ENCODE data around the gene CADM2. TPM values are rescaled to one million over a fixed set of nuclear protein-coding genes. Genes with fewer than 3 reads are reported as not detected.
A peak's percentile ranks its signal among the peaks of the same experiment; 100 is the strongest.

CADM2 gene
- total RNA-seq, 4 donors from 2014 or later, result 15.6 to 51.8 (median 37.4) TPM

DNA sequence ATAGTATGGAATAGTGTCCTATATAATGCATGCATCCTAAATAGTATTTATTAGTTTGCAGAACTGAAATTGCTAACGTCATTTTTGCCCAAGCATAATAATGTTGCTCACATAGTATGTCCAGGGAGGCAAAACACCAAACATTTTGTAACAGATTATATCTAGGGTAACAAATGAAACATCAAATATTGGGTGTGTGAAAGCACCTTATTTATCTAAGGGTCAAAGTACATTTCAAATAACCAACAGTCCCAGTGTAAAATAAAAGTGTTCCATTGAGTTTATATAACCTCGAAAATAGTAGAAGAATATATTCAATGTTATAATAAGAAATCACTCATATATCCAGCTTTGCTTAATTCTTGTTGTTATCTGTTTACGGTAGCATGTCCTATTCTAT is 363.1 kb downstream of the CADM2 start:
- TF ChIP-seq POLR2A (IDR thresholded peaks at IDR 0.05) (no peak), EP300 (IDR thresholded peaks at IDR 0.05) (no peak)
- TF ChIP-seq, protein P1, sequence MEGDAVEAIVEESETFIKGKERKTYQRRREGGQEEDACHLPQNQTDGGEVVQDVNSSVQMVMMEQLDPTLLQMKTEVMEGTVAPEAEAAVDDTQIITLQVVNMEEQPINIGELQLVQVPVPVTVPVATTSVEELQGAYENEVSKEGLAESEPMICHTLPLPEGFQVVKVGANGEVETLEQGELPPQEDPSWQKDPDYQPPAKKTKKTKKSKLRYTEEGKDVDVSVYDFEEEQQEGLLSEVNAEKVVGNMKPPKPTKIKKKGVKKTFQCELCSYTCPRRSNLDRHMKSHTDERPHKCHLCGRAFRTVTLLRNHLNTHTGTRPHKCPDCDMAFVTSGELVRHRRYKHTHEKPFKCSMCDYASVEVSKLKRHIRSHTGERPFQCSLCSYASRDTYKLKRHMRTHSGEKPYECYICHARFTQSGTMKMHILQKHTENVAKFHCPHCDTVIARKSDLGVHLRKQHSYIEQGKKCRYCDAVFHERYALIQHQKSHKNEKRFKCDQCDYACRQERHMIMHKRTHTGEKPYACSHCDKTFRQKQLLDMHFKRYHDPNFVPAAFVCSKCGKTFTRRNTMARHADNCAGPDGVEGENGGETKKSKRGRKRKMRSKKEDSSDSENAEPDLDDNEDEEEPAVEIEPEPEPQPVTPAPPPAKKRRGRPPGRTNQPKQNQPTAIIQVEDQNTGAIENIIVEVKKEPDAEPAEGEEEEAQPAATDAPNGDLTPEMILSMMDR (IDR thresholded peaks at IDR 0.05), result no peak
- no peak overlapping the region for H3K4me3 ChIP-seq
- no peaks in the 10 kb centered on the region for H3K4me1 ChIP-seq
- DNase-seq (ENCODE audit: low spot score in 2 of 2), result no peak
- H3K9me3 ChIP-seq, result peaks cover 0 to 3% (median 0%) of the 10 kb centered on the region in 4 donors
- no peaks in the 10 kb centered on the region for H3K36me3 ChIP-seq
- WGBS, 2 donors, result 93 to 96% methylated on average over 3 of the region's 3 CpGs
- H3K27ac ChIP-seq, result no peak overlapping the region
- no peaks in the 10 kb centered on the region for H3K27me3 ChIP-seq

DNA sequence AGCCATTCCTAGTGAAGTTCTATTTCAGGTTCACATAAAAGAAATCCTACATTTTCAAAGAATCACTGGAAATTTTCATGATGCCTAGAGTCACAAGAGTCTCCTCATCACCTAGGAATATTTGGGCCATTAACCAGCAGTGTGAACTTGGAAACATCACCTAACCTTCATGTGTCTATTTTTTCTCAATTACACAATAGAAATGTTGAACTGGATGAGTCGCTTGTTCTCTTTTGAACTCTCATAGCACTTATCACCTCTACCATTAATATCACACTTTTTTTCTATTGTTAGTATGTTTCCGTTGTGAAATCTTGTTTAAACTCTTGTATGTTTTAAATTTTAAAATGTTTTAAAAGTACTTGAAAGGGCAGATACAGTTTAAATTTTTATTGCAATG is 371.3 kb downstream of the CADM2 start:
- Histone ChIP-seq H3K9me3 (no peaks in the 10 kb centered on the region), H3K4me3 (no peak overlapping the region), H3K27ac (no peak overlapping the region), H3K36me3 (no peaks in the 10 kb centered on the region), H3K27me3 (no peaks in the 10 kb centered on the region), H3K4me1 (peaks cover 0 to 3% (median 0%) of the 10 kb centered on the region in 4 donors)
- WGBS, 2 donors, result 70 to 76% methylated on average over 2 of the region's 2 CpGs
- DNase-seq (ENCODE audit: low spot score in 2 of 2), result no peak
- TF ChIP-seq, protein P1 (IDR thresholded peaks at IDR 0.05), result no peak
- TF ChIP-seq EP300 (IDR thresholded peaks at IDR 0.05), result no peak
- TF ChIP-seq POLR2A (IDR thresholded peaks at IDR 0.05), result no peak

DNA sequence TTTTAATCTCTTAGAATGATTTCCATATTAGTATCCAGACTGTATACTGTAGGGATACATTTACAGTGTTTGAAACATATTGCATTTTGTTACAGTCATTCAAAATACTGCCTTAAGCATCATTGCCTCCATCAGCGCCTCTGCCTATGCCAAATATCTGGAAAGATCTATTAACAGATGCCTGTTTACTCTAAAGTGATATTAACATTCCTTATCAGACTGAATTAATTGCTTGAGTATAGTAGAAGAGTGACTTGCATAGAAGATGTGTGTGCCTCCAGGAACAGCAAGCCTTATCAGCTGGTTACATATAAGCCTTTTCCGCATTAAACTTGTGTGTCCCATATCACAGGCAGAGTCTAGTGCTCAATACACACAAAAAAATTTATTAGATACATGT is 379.1 kb downstream of the CADM2 start:
- no peaks in the 10 kb centered on the region for H3K9me3 ChIP-seq
- no peak overlapping the region for H3K27ac ChIP-seq
- H3K27me3 ChIP-seq, result no peaks in the 10 kb centered on the region
- H3K36me3 ChIP-seq, result no peaks in the 10 kb centered on the region
- DNase-seq (ENCODE audit: low spot score in 2 of 2), result no peak
- H3K4me3 ChIP-seq, result no peak overlapping the region
- no peak for TF ChIP-seq EP300 (IDR thresholded peaks at IDR 0.05)
- TF ChIP-seq POLR2A (IDR thresholded peaks at IDR 0.05), result no peak
- TF ChIP-seq, protein P1 (IDR thresholded peaks at IDR 0.05), result no peak
- WGBS, 2 donors, result 97 to 100% methylated on average over 2 of the region's 2 CpGs
- H3K4me1 ChIP-seq, result peaks cover 0 to 7% (median 0%) of the 10 kb centered on the region in 4 donors

DNA sequence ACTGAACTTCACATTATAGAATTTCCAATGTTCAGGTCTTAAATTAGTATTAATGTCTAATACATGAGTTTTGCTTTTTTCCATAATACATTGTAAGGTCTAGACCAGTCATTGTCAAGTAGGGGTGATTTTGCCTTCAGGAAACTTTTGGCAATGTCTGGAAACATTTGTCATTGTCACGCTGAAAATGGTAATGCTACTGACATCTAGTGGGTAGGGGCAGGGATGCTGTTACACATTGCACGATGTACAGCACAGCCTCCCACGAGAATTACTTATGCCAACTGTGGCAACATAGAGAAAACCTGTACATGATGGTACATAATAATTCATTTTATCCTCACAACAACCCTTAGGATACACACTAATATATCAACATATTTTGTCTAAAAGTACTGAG is 384.1 kb downstream of the CADM2 start:
- Histone ChIP-seq H3K27me3 (no peaks in the 10 kb centered on the region), H3K4me1 (no peaks in the 10 kb centered on the region), H3K36me3 (no peaks in the 10 kb centered on the region), H3K4me3 (no peak overlapping the region), H3K27ac (no peak overlapping the region), H3K9me3 (no peaks in the 10 kb centered on the region)
- whole genome bisulfite sequencing, 2 donors, result 17 to 29% methylated on average over 3 of the region's 3 CpGs
- TF ChIP-seq, protein P1 (IDR thresholded peaks at IDR 0.05), result peak in 1 of 5 experiments; percentile 20
- no peak for TF ChIP-seq EP300 (IDR thresholded peaks at IDR 0.05)
- DNase-seq (ENCODE audit: low spot score in 2 of 2), result no peak

DNA sequence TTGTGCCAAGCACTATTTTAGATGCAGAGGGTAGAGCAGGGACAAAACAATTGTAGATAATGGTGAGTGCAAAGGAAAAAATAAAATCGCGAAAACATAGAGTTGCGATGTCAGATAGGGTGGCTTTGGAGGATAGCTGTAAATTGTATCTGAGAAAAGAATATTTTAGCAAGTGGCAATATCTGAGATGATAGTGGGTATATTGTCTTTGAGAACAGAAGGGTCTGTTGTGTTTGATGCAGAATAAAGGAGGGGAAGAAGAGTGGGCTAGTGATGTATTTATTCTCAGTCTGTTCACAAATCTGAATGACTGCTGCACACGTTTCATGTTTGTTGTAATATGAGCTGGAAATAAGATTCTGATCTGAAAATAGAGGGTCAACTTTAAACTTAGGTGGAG is 396.8 kb downstream of the CADM2 start:
- H3K4me1 ChIP-seq, result no peaks in the 10 kb centered on the region
- H3K36me3 ChIP-seq, result no peaks in the 10 kb centered on the region
- H3K9me3 ChIP-seq, result no peaks in the 10 kb centered on the region
- TF ChIP-seq POLR2A (IDR thresholded peaks at IDR 0.05), result no peak
- no peak for TF ChIP-seq EP300 (IDR thresholded peaks at IDR 0.05)
- TF ChIP-seq, protein P1 (IDR thresholded peaks at IDR 0.05), result no peak
- H3K27ac ChIP-seq, result no peak overlapping the region
- 42 to 54% methylated on average over 4 of the region's 4 CpGs for WGBS, 2 donors
- H3K4me3 ChIP-seq, result no peak overlapping the region
- DNase-seq (ENCODE audit: low spot score in 2 of 2), result no peak
- no peaks in the 10 kb centered on the region for H3K27me3 ChIP-seq
